MM.1S (cell line): ENCODE measurements around the gene LILRB3.

Source experiments
- EZH2phosphoT487 ChIP-seq: fragments of 300-600 bp; sonication (generic); IDR thresholded peaks from 2 replicates; pipeline ENCODE4 v1.6.1; 2018; ENCODE audit warnings: antibody characterized with exemption, low read length
- TF ChIP-seq, protein P1 (sequence below): fragments of 300-600 bp; sonication (generic); IDR thresholded peaks from 2 replicates; pipeline ENCODE4 v1.5.1; 2016; ENCODE audit warnings: antibody characterized with exemption, low read length, mixed read lengths

DNA sequence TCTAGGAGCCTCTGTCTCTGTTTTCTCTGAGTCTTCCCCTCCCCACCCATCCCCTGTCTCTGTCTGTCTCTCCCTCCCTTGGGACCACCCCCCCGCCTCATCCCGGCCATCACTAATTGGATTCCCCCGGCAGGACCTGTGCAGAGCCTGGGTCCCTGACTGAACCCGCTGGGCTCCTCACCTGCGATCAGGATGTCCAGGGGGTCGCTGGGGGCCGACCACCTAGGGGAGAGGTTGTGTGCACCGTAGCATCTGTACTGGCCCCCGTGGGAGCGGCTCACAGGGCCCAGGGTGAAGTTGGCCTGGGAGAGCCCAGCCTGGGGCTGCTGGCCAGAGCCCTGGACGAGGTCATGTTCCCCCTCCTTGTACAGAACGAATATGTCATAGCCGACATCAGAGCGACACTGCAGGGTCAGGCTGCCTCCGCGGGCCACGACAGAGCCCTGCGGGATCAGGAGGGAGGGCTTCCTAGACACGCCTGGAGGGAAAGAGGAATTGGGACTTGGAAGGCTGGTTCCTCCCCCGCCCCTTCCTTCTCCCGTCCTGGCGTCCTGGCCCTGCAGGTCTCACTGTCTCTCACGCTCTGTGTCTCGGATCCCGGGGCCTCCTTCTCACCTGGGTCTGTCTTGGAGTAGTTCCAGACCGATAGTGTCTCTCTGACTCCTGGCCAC lies 32.4 kb upstream of the LILRB3 start:
- TF ChIP-seq, protein P1, sequence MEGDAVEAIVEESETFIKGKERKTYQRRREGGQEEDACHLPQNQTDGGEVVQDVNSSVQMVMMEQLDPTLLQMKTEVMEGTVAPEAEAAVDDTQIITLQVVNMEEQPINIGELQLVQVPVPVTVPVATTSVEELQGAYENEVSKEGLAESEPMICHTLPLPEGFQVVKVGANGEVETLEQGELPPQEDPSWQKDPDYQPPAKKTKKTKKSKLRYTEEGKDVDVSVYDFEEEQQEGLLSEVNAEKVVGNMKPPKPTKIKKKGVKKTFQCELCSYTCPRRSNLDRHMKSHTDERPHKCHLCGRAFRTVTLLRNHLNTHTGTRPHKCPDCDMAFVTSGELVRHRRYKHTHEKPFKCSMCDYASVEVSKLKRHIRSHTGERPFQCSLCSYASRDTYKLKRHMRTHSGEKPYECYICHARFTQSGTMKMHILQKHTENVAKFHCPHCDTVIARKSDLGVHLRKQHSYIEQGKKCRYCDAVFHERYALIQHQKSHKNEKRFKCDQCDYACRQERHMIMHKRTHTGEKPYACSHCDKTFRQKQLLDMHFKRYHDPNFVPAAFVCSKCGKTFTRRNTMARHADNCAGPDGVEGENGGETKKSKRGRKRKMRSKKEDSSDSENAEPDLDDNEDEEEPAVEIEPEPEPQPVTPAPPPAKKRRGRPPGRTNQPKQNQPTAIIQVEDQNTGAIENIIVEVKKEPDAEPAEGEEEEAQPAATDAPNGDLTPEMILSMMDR: no peak
- TF ChIP-seq EZH2phosphoT487: no peak
